ENCODE data around the gene TTLL1.

GRCh38 chr22:43088627-43088983, 586 bp downstream of the TTLL1 start:
- TF ChIP-seq CTCF (IDR thresholded peaks at IDR 0.05 in 2 of 3, conservative IDR thresholded peaks at IDR 0.05 in 1 of 3; ENCODE audit: borderline replicate concordance in 1 of 3, insufficient read depth in 1 of 3, low read depth in 2 of 3, low read length in 2 of 3) (no peak), SIN3A (IDR thresholded peaks at IDR 0.05; ENCODE audit: low read depth) (no peak), SP1 (IDR thresholded peaks at IDR 0.05; ENCODE audit: low read depth) (no peak), CEBPB (IDR thresholded peaks at IDR 0.05; ENCODE audit: low read depth) (no peak), POLR2A (IDR thresholded peaks at IDR 0.05; ENCODE audit: borderline replicate concordance, extremely low read depth, insufficient read depth, insufficient read length) (no peak), POLR2AphosphoS5 (IDR thresholded peaks at IDR 0.05; ENCODE audit: low read depth, low read length) (no peak), EZH2 (IDR thresholded peaks at IDR 0.05) (no peak), EZH2phosphoT487 (IDR thresholded peaks at IDR 0.05; ENCODE audit: borderline replicate concordance) (no peak), ZFX (IDR thresholded peaks at IDR 0.05) (no peak)
- TF ChIP-seq, protein P1, sequence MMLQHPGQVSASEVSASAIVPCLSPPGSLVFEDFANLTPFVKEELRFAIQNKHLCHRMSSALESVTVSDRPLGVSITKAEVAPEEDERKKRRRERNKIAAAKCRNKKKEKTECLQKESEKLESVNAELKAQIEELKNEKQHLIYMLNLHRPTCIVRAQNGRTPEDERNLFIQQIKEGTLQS (IDR thresholded peaks at IDR 0.05) = no peak
